Mononuclear cell (primary cell): ENCODE measurements around the gene GXYLT2. TPM values are rescaled to one million over a fixed set of nuclear protein-coding genes. Genes with fewer than 3 reads are reported as not detected.

Experiments used
- H3K27me3 ChIP-seq: 2 replicates; pipeline ENCODE4 v1.6.0; 2011; ENCODE audit warnings: low read length, control low read depth; ENCODE audit not compliant: insufficient read depth
- H3K4me1 ChIP-seq: 2 replicates; pipeline ENCODE4 v1.5.1; 2011; ENCODE audit warnings: mild to moderate bottlenecking, low read length, control low read depth; ENCODE audit not compliant: insufficient read depth
- H3K4me3 ChIP-seq: 2 replicates; pipeline ENCODE4 v1.5.1; 2011; ENCODE audit warnings: mild to moderate bottlenecking, low read length, moderate library complexity
- H3K9me3 ChIP-seq: 2 replicates; pipeline ENCODE4 v1.5.1; 2011; ENCODE audit warnings: low read depth, mild to moderate bottlenecking, control low read depth, low read length
- total RNA-seq: library from RNA; depleted of rRNA; stranded (reverse); fragments of >200 nt; gene quantifications from one replicate; pipeline ENCODE4 v1.2.3, GENCODE V29; 2012

GXYLT2 gene
- total RNA-seq, 1 donor: 0.21 TPM

GRCh38 chr3:72888546-72889309 is 882 bp downstream of the GXYLT2 start:
- peaks cover 52% of the 10 kb centered on the region for H3K27me3 ChIP-seq
- H3K4me1 ChIP-seq: peaks cover 11% of the 10 kb centered on the region
- H3K9me3 ChIP-seq: no peaks in the 10 kb centered on the region
- H3K4me3 ChIP-seq: no peak overlapping the region

- Histone ChIP-seq H3K4me1 (peaks cover 12% of the 10 kb centered on the region), H3K9me3 (no peaks in the 10 kb centered on the region), H3K4me3 (no peak overlapping the region), H3K27me3 (peaks cover 48% of the 10 kb centered on the region)
Measured at GRCh38 chr3:72889310-72890165, 1.7 kb downstream of the GXYLT2 start.

GRCh38 chr3:72890166-72890925 is 2.5 kb downstream of the GXYLT2 start:
- Histone ChIP-seq H3K4me1 (peaks cover 18% of the 10 kb centered on the region), H3K4me3 (no peak overlapping the region), H3K27me3 (peaks cover 45% of the 10 kb centered on the region), H3K9me3 (no peaks in the 10 kb centered on the region)

DNA sequence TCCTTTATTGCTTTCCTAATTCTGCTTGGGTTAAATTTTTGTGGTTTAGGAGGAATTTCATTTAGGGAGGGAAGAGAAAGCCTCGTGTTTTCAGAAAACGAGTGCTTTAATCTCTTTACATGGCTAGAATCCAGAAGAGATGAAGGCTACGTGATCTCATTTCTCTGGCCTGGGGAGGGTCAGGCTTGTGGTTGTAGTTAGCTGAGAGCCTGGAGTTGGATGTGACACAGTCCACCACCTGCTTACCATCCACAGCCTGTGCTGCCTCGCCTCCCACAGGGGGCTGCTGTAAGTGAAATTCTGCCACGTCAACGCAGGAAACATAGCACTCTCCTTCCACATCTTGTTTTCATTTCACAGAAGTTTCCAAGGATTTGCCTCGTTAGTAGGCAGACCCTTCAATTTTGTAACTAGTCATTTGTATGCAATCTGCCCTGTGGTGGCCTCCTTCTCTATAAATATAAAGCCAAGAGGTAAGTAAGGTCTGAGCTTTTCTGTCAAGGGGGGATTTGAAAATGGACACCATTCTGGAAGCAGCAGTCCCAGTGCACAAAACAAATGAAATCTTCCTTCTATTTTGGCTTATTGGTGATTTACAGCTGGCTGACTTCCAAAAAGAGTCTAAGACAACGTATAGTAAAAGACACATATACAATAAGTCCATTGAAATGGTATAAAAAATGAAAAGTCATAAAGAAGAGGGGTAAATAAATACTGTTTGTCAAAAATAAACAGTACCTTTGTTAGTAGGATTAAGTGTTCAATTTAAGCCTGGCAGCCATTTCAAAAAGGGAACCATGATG is 3.4 kb downstream of the GXYLT2 start:
- Histone ChIP-seq H3K4me1 (peaks cover 18% of the 10 kb centered on the region), H3K9me3 (no peaks in the 10 kb centered on the region), H3K4me3 (no peak overlapping the region), H3K27me3 (peaks cover 40% of the 10 kb centered on the region)

GRCh38 chr3:72892081-72892775 is 4.4 kb downstream of the GXYLT2 start:
- Histone ChIP-seq H3K27me3 (peaks cover 30% of the 10 kb centered on the region), H3K9me3 (no peaks in the 10 kb centered on the region), H3K4me1 (peaks cover 18% of the 10 kb centered on the region), H3K4me3 (no peak overlapping the region)

DNA sequence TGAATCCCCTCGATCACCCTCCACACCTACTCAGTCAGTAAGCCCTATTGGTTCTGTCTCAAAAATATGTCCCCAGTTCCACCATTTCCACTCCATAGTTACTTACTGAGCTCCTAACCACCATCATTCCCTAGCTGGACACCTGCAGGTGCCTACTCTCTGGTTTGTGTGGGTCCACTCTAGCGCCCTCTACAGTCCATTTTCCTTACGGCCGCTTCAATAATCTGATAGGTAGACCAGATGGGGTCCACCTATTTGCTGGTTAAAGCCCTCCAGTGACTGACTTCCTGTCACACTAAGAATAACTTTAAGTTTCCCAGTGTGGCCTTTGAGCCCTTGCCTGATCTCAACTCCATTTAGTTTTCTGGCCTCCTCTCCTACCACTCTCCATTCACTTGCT is 5.0 kb downstream of the GXYLT2 start:
- no peaks in the 10 kb centered on the region for H3K9me3 ChIP-seq
- H3K4me1 ChIP-seq: peaks cover 11% of the 10 kb centered on the region
- no peak overlapping the region for H3K4me3 ChIP-seq
- H3K27me3 ChIP-seq: peaks cover 24% of the 10 kb centered on the region

- no peak overlapping the region for H3K4me3 ChIP-seq
- H3K4me1 ChIP-seq: peaks cover 8% of the 10 kb centered on the region
- H3K9me3 ChIP-seq: no peaks in the 10 kb centered on the region
- H3K27me3 ChIP-seq: peaks cover 9% of the 10 kb centered on the region
Measured at GRCh38 chr3:72894976-72895552, 7.2 kb downstream of the GXYLT2 start.

DNA sequence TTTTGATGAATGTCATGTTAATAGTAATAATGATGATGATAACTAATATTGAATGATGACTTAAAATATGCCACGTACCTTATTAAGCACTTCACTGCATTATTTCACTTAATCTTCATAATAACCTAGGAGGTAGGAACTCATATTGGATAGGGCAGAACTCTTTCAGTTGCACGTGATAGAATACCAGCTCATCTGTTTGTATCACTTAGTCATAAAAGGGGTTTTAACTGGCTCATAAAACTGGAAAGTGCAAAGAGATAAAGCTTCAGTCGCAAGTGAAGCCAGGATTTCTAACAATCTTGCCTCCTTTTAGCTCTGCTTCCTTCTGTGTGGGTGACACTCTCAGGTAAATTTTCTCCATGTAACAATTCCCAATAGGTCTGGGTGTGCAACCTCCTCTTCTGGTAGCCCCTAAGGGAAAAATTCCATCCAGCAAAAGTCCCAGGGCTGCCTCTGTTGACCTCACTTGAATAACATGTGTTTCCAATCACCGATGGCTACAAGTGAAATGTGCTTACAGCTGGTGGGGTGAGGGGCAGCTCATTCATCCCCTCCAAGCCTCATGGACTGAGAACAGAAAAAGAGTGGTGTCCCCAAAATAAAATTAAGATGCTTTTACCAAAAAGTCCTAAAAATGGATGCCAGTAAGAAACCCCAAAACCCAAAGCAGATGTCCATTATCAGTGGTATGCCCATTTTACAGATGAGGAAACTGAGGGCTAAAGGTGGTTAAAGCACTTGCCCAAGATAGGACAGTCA is 9.3 kb downstream of the GXYLT2 start:
- H3K27me3 ChIP-seq: peaks cover 3% of the 10 kb centered on the region

GRCh38 chr3:72897758-72898007 is 9.8 kb downstream of the GXYLT2 start:
- H3K27me3 ChIP-seq: no peaks in the 10 kb centered on the region
- peaks cover 8% of the 10 kb centered on the region for H3K4me1 ChIP-seq
- no peaks in the 10 kb centered on the region for H3K9me3 ChIP-seq
- H3K4me3 ChIP-seq: no peak overlapping the region

More for the DNA sequence above, 9.3 kb downstream of the GXYLT2 start:
- Histone ChIP-seq H3K9me3 (no peaks in the 10 kb centered on the region), H3K4me3 (no peak overlapping the region), H3K4me1 (peaks cover 8% of the 10 kb centered on the region)

DNA sequence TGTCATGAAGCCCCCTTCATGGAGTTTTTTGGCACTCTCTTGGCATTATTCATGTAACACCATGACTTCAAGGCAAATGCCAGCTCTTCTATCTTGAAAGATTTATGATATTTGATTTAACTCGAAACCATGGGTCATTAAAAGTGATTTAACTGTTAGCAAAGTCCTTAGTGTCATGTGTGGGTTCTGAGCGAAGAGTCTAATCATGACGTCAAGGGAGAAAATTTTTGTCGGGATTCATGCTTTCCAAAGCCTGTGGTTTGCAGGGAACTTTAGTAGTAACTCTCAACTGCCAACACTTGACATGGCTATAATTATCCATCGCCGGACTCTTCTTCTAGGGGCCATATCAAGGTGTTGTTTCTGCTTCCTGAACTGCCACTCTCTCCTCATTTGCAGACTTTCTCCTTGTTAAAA is 11.5 kb downstream of the GXYLT2 start:
- Histone ChIP-seq H3K4me3 (no peak overlapping the region), H3K9me3 (no peaks in the 10 kb centered on the region), H3K27me3 (no peaks in the 10 kb centered on the region), H3K4me1 (peaks cover 8% of the 10 kb centered on the region)

DNA sequence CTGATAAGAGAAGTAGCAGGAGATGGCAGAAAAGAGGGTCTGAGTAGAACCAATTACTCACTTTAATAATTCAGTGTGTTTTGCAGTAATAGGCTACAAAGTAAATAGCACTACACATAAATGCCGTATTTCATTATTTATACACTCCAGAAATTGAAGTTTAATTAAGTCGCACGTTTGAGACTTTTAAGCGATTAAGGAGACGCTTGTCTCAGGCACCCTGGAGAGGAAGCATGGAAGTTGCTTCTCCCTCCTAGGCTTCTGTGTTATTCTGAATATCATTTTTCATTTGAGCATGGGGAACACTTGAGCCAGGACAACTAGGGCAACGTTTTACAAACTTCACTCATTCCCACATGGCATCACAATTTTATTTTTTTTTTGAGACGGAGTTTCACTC is 12.2 kb downstream of the GXYLT2 start:
- H3K4me3 ChIP-seq: no peak overlapping the region
- peaks cover 2% of the 10 kb centered on the region for H3K4me1 ChIP-seq
- H3K9me3 ChIP-seq: no peaks in the 10 kb centered on the region

DNA sequence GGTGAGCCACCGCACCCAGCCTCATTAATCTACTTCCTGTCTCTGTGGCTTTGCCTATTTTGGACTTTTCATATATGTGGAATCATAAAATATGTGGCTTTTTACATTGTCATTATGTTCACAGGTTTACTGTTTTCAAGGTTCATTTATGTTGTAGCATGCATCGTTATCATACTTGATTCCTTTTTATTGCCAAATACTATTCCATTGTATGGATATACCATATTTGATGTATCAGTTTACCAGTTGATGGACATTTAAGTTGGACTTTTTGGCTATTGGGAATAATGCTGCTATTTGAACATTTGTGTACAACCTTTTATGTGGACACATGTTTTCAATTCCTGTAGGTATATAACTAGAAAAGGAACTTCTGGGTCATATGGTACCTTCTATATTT is 14.0 kb downstream of the GXYLT2 start:
- H3K27me3 ChIP-seq: no peaks in the 10 kb centered on the region
- no peaks in the 10 kb centered on the region for H3K9me3 ChIP-seq
- H3K4me1 ChIP-seq: no peaks in the 10 kb centered on the region
- no peak overlapping the region for H3K4me3 ChIP-seq

More for the DNA sequence above, 12.2 kb downstream of the GXYLT2 start:
- H3K27me3 ChIP-seq: no peaks in the 10 kb centered on the region

DNA sequence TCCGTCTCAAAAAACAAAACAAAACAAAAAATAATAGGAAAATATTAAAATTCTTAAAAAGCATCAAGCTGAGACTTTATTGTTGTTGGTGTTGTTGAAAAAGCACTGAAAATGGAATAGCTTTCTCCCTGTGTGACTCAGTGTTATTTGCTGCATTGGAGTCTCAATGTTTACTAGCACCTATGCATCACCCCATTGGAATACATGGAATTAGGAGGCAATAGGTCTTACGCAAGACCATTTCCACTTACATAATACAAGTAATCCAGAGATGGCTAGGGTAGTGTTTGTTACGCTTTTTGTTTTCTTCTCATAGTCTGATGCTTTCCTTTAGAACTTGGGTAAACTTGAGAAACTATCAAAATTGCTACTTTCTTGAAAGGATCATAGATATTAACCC is 15.2 kb downstream of the GXYLT2 start:
- Histone ChIP-seq H3K4me3 (no peak overlapping the region), H3K27me3 (no peaks in the 10 kb centered on the region), H3K4me1 (no peaks in the 10 kb centered on the region), H3K9me3 (no peaks in the 10 kb centered on the region)
